ENCODE results near the gene BST1. TPM values are rescaled to one million over a fixed set of nuclear protein-coding genes. Genes with fewer than 3 reads are reported as not detected.

BST1 gene
- total and polyA plus RNA-seq, 2 donors (not counting 3 experiments of a cell fraction or from before 2014, with no cell fraction given), result 10.7 to 14.0 TPM

DNA sequence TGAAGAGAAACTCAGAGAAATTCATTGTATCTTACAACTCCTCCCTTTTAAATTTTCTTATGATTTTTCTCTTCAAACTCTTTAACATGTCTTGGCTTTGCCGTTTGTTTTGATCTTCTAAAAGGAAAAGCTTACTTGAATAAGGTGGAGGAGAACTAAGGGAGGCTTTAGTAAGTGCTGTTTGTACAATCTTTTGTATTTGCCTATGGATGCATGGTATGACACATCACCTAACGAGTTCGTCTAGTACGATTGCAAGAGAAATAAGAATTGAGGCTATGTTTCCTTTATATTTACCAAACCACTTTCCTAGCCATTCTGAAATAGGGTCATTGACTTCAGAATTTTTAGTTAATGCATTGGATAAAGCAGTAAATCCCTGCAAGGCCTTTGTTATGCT lies 8.4 kb upstream of the BST1 start:
- intact Hi-C loops (cut with micrococcal nuclease) (no loop called here), dilution Hi-C loops (cut with MboI; ENCODE audit: extremely low pct_ligation_motif_present, low sequenced_read_pairs) (no loop called here)
- ChIA-PET CTCF (interaction anchor here (1.6 kb wide), 1 partner anchor 14 kb away, joined by 4 read pairs; no protein-coding TSS in a partner anchor), POLR2A (interaction anchor here (0.7 kb wide), 1 partner anchor 9 kb away, joined by 7 read pairs; no protein-coding TSS in a partner anchor)
- Histone ChIP-seq H3K27me3 (ENCODE audit: control insufficient read depth in 2 of 2, insufficient read depth in 2 of 2, low read length in 2 of 2) (no peaks in the 10 kb centered on the region), H3K36me3 (ENCODE audit: control insufficient read depth in 2 of 2, extremely low read depth in 1 of 2, insufficient read depth in 2 of 2, low read length in 2 of 2) (no peaks in the 10 kb centered on the region), H3K9me3 (replicated peaks; ENCODE audit: control insufficient read depth, insufficient read depth, low read length) (no peaks in the 10 kb centered on the region), H3K27ac (ENCODE audit: insufficient read depth, low read depth, low read length) (no peak overlapping the region), H3K79me2 (ENCODE audit: control insufficient read depth, insufficient read depth, low read length) (no peaks in the 10 kb centered on the region), H4K20me1 (replicated peaks; ENCODE audit: control insufficient read depth, extremely low read depth, insufficient read depth, low read length) (no peaks in the 10 kb centered on the region), H3K4me1 (ENCODE audit: control insufficient read depth, extremely low read depth, insufficient read depth, low read length) (peaks cover 35% of the 10 kb centered on the region), H3K9me1 (replicated peaks; ENCODE audit: control insufficient read depth, extremely low read depth, insufficient read depth, low read length) (no peaks in the 10 kb centered on the region), H3K4me2 (ENCODE audit: insufficient read depth, low read length) (no peak overlapping the region), H2AFZ (ENCODE audit: low read depth, low read length) (no peak overlapping the region), H3K4me3 (replicated peaks in 1 of 3; ENCODE audit: insufficient read depth in 1 of 3, low read depth in 1 of 3, low read length in 3 of 3) (no peak overlapping the region), H3K9ac (replicated peaks; ENCODE audit: extremely low read depth, insufficient read depth, low read length) (no peak overlapping the region)
- no peak for TF ChIP-seq MYC (IDR thresholded peaks at IDR 0.05; ENCODE audit: low read depth, low read length)
- no peak for TF ChIP-seq GATA2 (IDR thresholded peaks at IDR 0.05; ENCODE audit: insufficient read depth, insufficient read length, low read depth, low read length)
- no peak for TF ChIP-seq POLR2AphosphoS5 (IDR thresholded peaks at IDR 0.05; ENCODE audit: insufficient read depth, low read depth, low read length)
- TF ChIP-seq JUN (IDR thresholded peaks at IDR 0.05; ENCODE audit: borderline replicate concordance, insufficient read depth, insufficient read length, low read depth), result no peak
- TF ChIP-seq, protein P1, sequence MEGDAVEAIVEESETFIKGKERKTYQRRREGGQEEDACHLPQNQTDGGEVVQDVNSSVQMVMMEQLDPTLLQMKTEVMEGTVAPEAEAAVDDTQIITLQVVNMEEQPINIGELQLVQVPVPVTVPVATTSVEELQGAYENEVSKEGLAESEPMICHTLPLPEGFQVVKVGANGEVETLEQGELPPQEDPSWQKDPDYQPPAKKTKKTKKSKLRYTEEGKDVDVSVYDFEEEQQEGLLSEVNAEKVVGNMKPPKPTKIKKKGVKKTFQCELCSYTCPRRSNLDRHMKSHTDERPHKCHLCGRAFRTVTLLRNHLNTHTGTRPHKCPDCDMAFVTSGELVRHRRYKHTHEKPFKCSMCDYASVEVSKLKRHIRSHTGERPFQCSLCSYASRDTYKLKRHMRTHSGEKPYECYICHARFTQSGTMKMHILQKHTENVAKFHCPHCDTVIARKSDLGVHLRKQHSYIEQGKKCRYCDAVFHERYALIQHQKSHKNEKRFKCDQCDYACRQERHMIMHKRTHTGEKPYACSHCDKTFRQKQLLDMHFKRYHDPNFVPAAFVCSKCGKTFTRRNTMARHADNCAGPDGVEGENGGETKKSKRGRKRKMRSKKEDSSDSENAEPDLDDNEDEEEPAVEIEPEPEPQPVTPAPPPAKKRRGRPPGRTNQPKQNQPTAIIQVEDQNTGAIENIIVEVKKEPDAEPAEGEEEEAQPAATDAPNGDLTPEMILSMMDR (IDR thresholded peaks at IDR 0.05; ENCODE audit: extremely low read depth in 1 of 2, insufficient read depth in 1 of 2, low read depth in 1 of 2, low read length in 2 of 2), result no peak
- no peak for TF ChIP-seq POLR2A (IDR thresholded peaks at IDR 0.05; ENCODE audit: low read depth, low read length)
- no peak for TF ChIP-seq EZH2 (IDR thresholded peaks at IDR 0.05; ENCODE audit: borderline replicate concordance, low read depth, low read length, severe bottlenecking)
- TF ChIP-seq FOS (IDR thresholded peaks at IDR 0.05; ENCODE audit: borderline replicate concordance, insufficient read depth, low read length), result no peak
- TF ChIP-seq, protein P2, sequence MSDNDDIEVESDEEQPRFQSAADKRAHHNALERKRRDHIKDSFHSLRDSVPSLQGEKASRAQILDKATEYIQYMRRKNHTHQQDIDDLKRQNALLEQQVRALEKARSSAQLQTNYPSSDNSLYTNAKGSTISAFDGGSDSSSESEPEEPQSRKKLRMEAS (IDR thresholded peaks at IDR 0.05; ENCODE audit: insufficient read depth, insufficient read length), result no peak
- FAIRE-seq (no peak), DNase-seq (ENCODE audit: low read depth, low spot score) (no peak)
- no TSS peak for BruUV-seq (replicated peaks)
